Neural crest cell (in vitro differentiated cells): ENCODE measurements around the gene RICTOR. TPM values are rescaled to one million over a fixed set of nuclear protein-coding genes. Genes with fewer than 3 reads are reported as not detected.

Source experiments
- DNase-seq: peaks from one replicate; pipeline ENCODE4 v3.0.0; 2021; ENCODE audit warnings: low read depth, mixed read lengths, low spot score
- H3K27ac Mint-ChIP-seq: one replicate; pipeline ENCODE4 v1.8.0; 2021; ENCODE audit warnings: mild to moderate bottlenecking, mixed read lengths; ENCODE audit not compliant: unreplicated experiment
- H3K27me3 Mint-ChIP-seq: 2 replicates; pipeline ENCODE4 v1.8.0; 2021; ENCODE audit warnings: low read depth, mild to moderate bottlenecking, mixed read lengths
- H3K36me3 Mint-ChIP-seq: 2 replicates; pipeline ENCODE4 v1.8.0; 2021; ENCODE audit warnings: low read depth, mild to moderate bottlenecking, mixed read lengths
- H3K4me1 Mint-ChIP-seq: 2 replicates; pipeline ENCODE4 v1.8.0; 2021; ENCODE audit warnings: mixed read lengths
- H3K4me3 Mint-ChIP-seq: one replicate; pipeline ENCODE4 v1.8.0; 2021; ENCODE audit warnings: mild to moderate bottlenecking, mixed read lengths
- H3K9me3 Mint-ChIP-seq: 2 replicates; pipeline ENCODE4 v1.8.0; 2021; ENCODE audit warnings: mixed read lengths
- CTCF ChIP-seq: fragments of 200-600 bp; sonication (generic); conservative IDR thresholded peaks from 2 replicates; pipeline ENCODE4 v1.5.0; 2021; ENCODE audit warnings: antibody characterized with exemption, mild to moderate bottlenecking
- total RNA-seq: library from RNA; stranded (reverse); gene quantifications from 2 replicates; pipeline ENCODE4 v1.2.1, GENCODE V29; 2021

The RICTOR gene
- total RNA-seq, 1 donor from 2014 or later = 22.2 TPM

- Mint-ChIP-seq H3K4me1 (no peaks in the 10 kb centered on the region), H3K27ac (no peak overlapping the region), H3K9me3 (peaks cover 3% of the 10 kb centered on the region), H3K36me3 (peaks cover 3% of the 10 kb centered on the region), H3K4me3 (no peak overlapping the region), H3K27me3 (no peaks in the 10 kb centered on the region)
- DNase-seq = no peak
- TF ChIP-seq CTCF = no peak
These were observed 144.4 kb downstream of the RICTOR start for GRCh38 chr5:38929838-38930237.

GRCh38 chr5:38927470-38927869 is 146.7 kb downstream of the RICTOR start:
- Mint-ChIP-seq H3K9me3 (peaks cover 3% of the 10 kb centered on the region), H3K4me1 (no peaks in the 10 kb centered on the region), H3K4me3 (no peak overlapping the region), H3K36me3 (peaks cover 3% of the 10 kb centered on the region), H3K27me3 (no peaks in the 10 kb centered on the region), H3K27ac (no peak overlapping the region)
- no peak for TF ChIP-seq CTCF
- DNase-seq = no peak

- H3K27me3 Mint-ChIP-seq = no peaks in the 10 kb centered on the region
- no peak overlapping the region for H3K27ac Mint-ChIP-seq
- no peak for DNase-seq
- H3K9me3 Mint-ChIP-seq = peaks cover 3% of the 10 kb centered on the region
- H3K36me3 Mint-ChIP-seq = peaks cover 3% of the 10 kb centered on the region
- no peak overlapping the region for H3K4me3 Mint-ChIP-seq
- H3K4me1 Mint-ChIP-seq = no peaks in the 10 kb centered on the region
- TF ChIP-seq CTCF = no peak
These were observed 148.1 kb downstream of the RICTOR start for GRCh38 chr5:38926121-38926520.

GRCh38 chr5:38925154-38925925 is 148.9 kb downstream of the RICTOR start:
- H3K4me3 Mint-ChIP-seq = no peak overlapping the region
- DNase-seq = no peak
- TF ChIP-seq CTCF = no peak
- H3K4me1 Mint-ChIP-seq = no peaks in the 10 kb centered on the region
- H3K27me3 Mint-ChIP-seq = no peaks in the 10 kb centered on the region
- no peak overlapping the region for H3K27ac Mint-ChIP-seq
- H3K36me3 Mint-ChIP-seq = peaks cover 3% of the 10 kb centered on the region
- peaks cover 3% of the 10 kb centered on the region for H3K9me3 Mint-ChIP-seq

- Mint-ChIP-seq H3K27me3 (no peaks in the 10 kb centered on the region), H3K4me1 (no peaks in the 10 kb centered on the region), H3K4me3 (no peak overlapping the region), H3K27ac (no peak overlapping the region), H3K9me3 (peaks cover 3% of the 10 kb centered on the region), H3K36me3 (peaks cover 3% of the 10 kb centered on the region)
- no peak for DNase-seq
- no peak for TF ChIP-seq CTCF
These were observed 150.3 kb downstream of the RICTOR start for GRCh38 chr5:38923661-38924451.
